Skeletal muscle cell (primary cell): ENCODE measurements around the gene FKBP1A.
"Not testable (repeated sequence)": the region's sequence is repeated elsewhere in the genome, so short reads cannot be mapped to it uniquely, and the experiment has no call there.

ENCODE experiments used
- DNase-seq: peaks from one replicate; pipeline ENCODE4 v3.0.0-alpha.2; 2010; ENCODE audit warnings: low read depth
- H3K4me3 ChIP-seq: 2 replicates; pipeline ENCODE4 v1.5.1; 2011; ENCODE audit warnings: low read depth, mild to moderate bottlenecking, control low read depth, low read length, moderate library complexity

FKBP1A gene

GRCh38 chr20:1418350-1418749 is 25.5 kb upstream of the FKBP1A start:
- DNase-seq, result no peak
- no peak overlapping the region for H3K4me3 ChIP-seq

- H3K4me3 ChIP-seq, result no peak overlapping the region
- no peak for DNase-seq
These were observed 24.9 kb upstream of the FKBP1A start for GRCh38 chr20:1417790-1418189.

- H3K4me3 ChIP-seq, result no peak overlapping the region
- DNase-seq, result peak; percentile 36
These were observed 24.4 kb upstream of the FKBP1A start for GRCh38 chr20:1417273-1417672.

- no peak overlapping the region for H3K4me3 ChIP-seq
- peak; percentile 71 for DNase-seq
These were observed 23.0 kb upstream of the FKBP1A start for GRCh38 chr20:1415667-1416468.

- no peak overlapping the region for H3K4me3 ChIP-seq
- no peak for DNase-seq
These were observed 22.1 kb upstream of the FKBP1A start for GRCh38 chr20:1414982-1415381.

- no peak for DNase-seq
These were observed 12.9 kb upstream of the FKBP1A start for GRCh38 chr20:1405801-1406200.

GRCh38 chr20:1403624-1404023 is 10.8 kb upstream of the FKBP1A start:
- DNase-seq, result no peak

More at GRCh38 chr20:1405801-1406200, 12.9 kb upstream of the FKBP1A start:
- no peak overlapping the region for H3K4me3 ChIP-seq

GRCh38 chr20:1402149-1402548 is 9.3 kb upstream of the FKBP1A start:
- no peak overlapping the region for H3K4me3 ChIP-seq
- DNase-seq, result peak; percentile 57

More at GRCh38 chr20:1403624-1404023, 10.8 kb upstream of the FKBP1A start:
- no peak overlapping the region for H3K4me3 ChIP-seq

GRCh38 chr20:1401451-1401907 is 8.6 kb upstream of the FKBP1A start:
- DNase-seq, result no peak
- H3K4me3 ChIP-seq, result no peak overlapping the region

GRCh38 chr20:1399678-1400366 is 7.0 kb upstream of the FKBP1A start:
- not testable (repeated sequence) for H3K4me3 ChIP-seq
- peak; percentile 48 for DNase-seq

- not testable (repeated sequence) for H3K4me3 ChIP-seq, DNase-seq
These were observed 5.3 kb upstream of the FKBP1A start for GRCh38 chr20:1398185-1398584.

- DNase-seq, result no peak
- no peak overlapping the region for H3K4me3 ChIP-seq
These were observed 4.9 kb upstream of the FKBP1A start for GRCh38 chr20:1397710-1398109.

- no peak overlapping the region for H3K4me3 ChIP-seq
- DNase-seq, result no peak
These were observed 3.8 kb upstream of the FKBP1A start for GRCh38 chr20:1396702-1397101.

- DNase-seq, result no peak
These were observed 3.4 kb upstream of the FKBP1A start for GRCh38 chr20:1396264-1396663.

GRCh38 chr20:1394686-1395085 is 1.8 kb upstream of the FKBP1A start:
- no peak overlapping the region for H3K4me3 ChIP-seq
- DNase-seq, result no peak

More at GRCh38 chr20:1396264-1396663, 3.4 kb upstream of the FKBP1A start:
- H3K4me3 ChIP-seq, result no peak overlapping the region

- no peak for DNase-seq
- peak overlapping the region; percentile 83 for H3K4me3 ChIP-seq
These were observed 641 bp upstream of the FKBP1A start for GRCh38 chr20:1393507-1393882.

- no peak for DNase-seq
These were observed 486 bp downstream of the FKBP1A start for GRCh38 chr20:1392443-1392692.

GRCh38 chr20:1391640-1392442 is 1.0 kb downstream of the FKBP1A start:
- DNase-seq, result peak; percentile 51
- peak overlapping the region; percentile 83 for H3K4me3 ChIP-seq

More at GRCh38 chr20:1392443-1392692, 486 bp downstream of the FKBP1A start:
- peak overlapping the region; percentile 83 for H3K4me3 ChIP-seq

- peak overlapping the region; percentile 83 for H3K4me3 ChIP-seq
- DNase-seq, result no peak
These were observed 2.1 kb downstream of the FKBP1A start for GRCh38 chr20:1390581-1391403.
